K562 (cell line): ENCODE results near the gene HPD. TPM values are rescaled to one million over a fixed set of nuclear protein-coding genes. Genes with fewer than 3 reads are reported as not detected.

Experiments used
- CBX3 ChIP-seq, 2 experiments: IDR thresholded peaks; 1 replicate in 1 of 2; 2 replicates in 1 of 2; pipeline ENCODE4 v1.6.1; 2012; ENCODE audit warnings: inconsistent platforms in 2 of 2, low read length in 2 of 2, borderline replicate concordance in 1 of 2, control low read depth in 1 of 2
- E2F3 ChIP-seq: fragments of 250-450 bp; sonication (Bioruptor Pico); IDR thresholded peaks from 2 replicates; pipeline ENCODE4 v1.4.0; 2020; ENCODE audit warnings: mild to moderate bottlenecking
- HMG20B ChIP-seq: fragments of 250-450 bp; sonication (Bioruptor Pico); IDR thresholded peaks from 2 replicates; pipeline ENCODE4 v1.5.0; 2021; ENCODE audit warnings: mild to moderate bottlenecking
- LARP7 ChIP-seq: fragments of 450-650 bp; IDR thresholded peaks from 2 replicates; pipeline ENCODE4 v1.6.1; 2016
- LEF1 ChIP-seq: fragments of 450-650 bp; IDR thresholded peaks from 2 replicates; pipeline ENCODE4 v1.6.1; 2016; ENCODE audit warnings: mild to moderate bottlenecking
- NR2F6 ChIP-seq: fragments of 450-650 bp; formaldehyde crosslinking; IDR thresholded peaks from 2 replicates; pipeline ENCODE4 v1.4.0; 2020; ENCODE audit warnings: mild to moderate bottlenecking
- NR4A1 ChIP-seq, 2 experiments: fragments of 250-450 bp in 1 of 2; fragments of 450-650 bp in 1 of 2; sonication (Bioruptor Pico) in 1 of 2; IDR thresholded peaks; 2 replicates each; pipeline versions ENCODE4 v1.4.0 to v1.6.1; 2016 to 2020; ENCODE audit warnings: mild to moderate bottlenecking in 2 of 2, missing compliant biosample characterization in 1 of 2, missing genetic modification characterization in 1 of 2, moderate library complexity in 1 of 2
- TCF3 ChIP-seq: sonication (generic); formaldehyde crosslinking; IDR thresholded peaks from 2 replicates; pipeline ENCODE4 v1.4.0; 2020; ENCODE audit warnings: mild to moderate bottlenecking, missing genetic modification reagents
- YY1 ChIP-seq, 3 experiments: IDR thresholded peaks; 2 replicates each; pipeline ENCODE4 v1.6.1; 2011; ENCODE audit warnings: low read length in 2 of 3, mild to moderate bottlenecking in 2 of 3, moderate library complexity in 2 of 3, borderline replicate concordance in 1 of 3, control low read depth in 1 of 3, low read depth in 1 of 3; ENCODE audit not compliant: insufficient read depth in 3 of 3, insufficient replicate concordance in 2 of 3, control insufficient read depth in 1 of 3, insufficient read length in 1 of 3; ENCODE audit errors: extremely low read depth in 1 of 3
- polyA plus RNA-seq, 8 experiments: library from polyadenylated mRNA; depleted of rRNA in 4 of 8; stranded (reverse) in 5 of 8; unstranded in 3 of 8; fragments of >200 nt; fragmentation: Nextera tagmentation in 2 of 8; fragmentation: Illumina TruSeq in 1 of 8; extraction: Ambion mirVana in 2 of 8; extraction: Trizol in 1 of 8; gene quantifications; 2 replicates each; pipeline versions ENCODE4 v1.2.1 to v1.2.3, GENCODE V29; 2011 to 2014; ENCODE audit warnings: inconsistent platforms in 1 of 8, missing spikeins in 1 of 8
- total RNA-seq, 7 experiments: library from RNA; depleted of rRNA in 6 of 7; stranded (reverse); fragments of >200 nt in 6 of 7; fragmentation: Illumina TruSeq in 2 of 7; extraction: Trizol in 2 of 7; gene quantifications; 2 replicates each; pipeline versions ENCODE4 v1.2.1 to v1.2.3, GENCODE V29; 2011 to 2021; ENCODE audit warnings: low replicate concordance in 1 of 7
- TF ChIP-seq, protein P1 (sequence below), 3 experiments: fragments of 200-800 bp in 1 of 3; sonication (Bioruptor generic) in 1 of 3; sonication (generic) in 1 of 3; formaldehyde crosslinking in 1 of 3; IDR thresholded peaks; 2 replicates each; pipeline versions ENCODE4 v1.6.1 to v1.8.0; 2016 to 2022; ENCODE audit warnings: mild to moderate bottlenecking in 2 of 3, missing compliant biosample characterization in 2 of 3, missing genetic modification characterization in 2 of 3, missing genetic modification reagents in 1 of 3
- TF ChIP-seq, protein P2 (sequence below): fragments of 250-450 bp; sonication (Bioruptor Pico); IDR thresholded peaks from 2 replicates; pipeline ENCODE4 v1.5.0; 2021; ENCODE audit warnings: mild to moderate bottlenecking, borderline replicate concordance
- TF ChIP-seq, protein P3 (sequence below), 2 experiments: fragments of 450-650 bp; IDR thresholded peaks; 2 replicates each; pipeline ENCODE4 v1.6.1; 2018; ENCODE audit warnings: mild to moderate bottlenecking in 2 of 2, low read depth in 1 of 2; ENCODE audit not compliant: partially characterized antibody in 2 of 2
- TF ChIP-seq, protein P4 (sequence below): sonication (generic); formaldehyde crosslinking; IDR thresholded peaks from 2 replicates; pipeline ENCODE4 v1.8.0; 2022; ENCODE audit warnings: mild to moderate bottlenecking, low read depth, missing genetic modification reagents
- TF ChIP-seq, protein P5 (sequence below): sonication (generic); formaldehyde crosslinking; IDR thresholded peaks from 2 replicates; pipeline ENCODE4 v1.8.1; 2023; ENCODE audit warnings: mild to moderate bottlenecking, missing genetic modification reagents, moderate library complexity

Gene HPD
- total and polyA plus RNA-seq, 9 of the 15 experiments (the other 6 are each of a cell fraction or from before 2014, with no cell fraction given): 0.06 to 0.29 (median 0.07) TPM; not detected in 4

DNA sequence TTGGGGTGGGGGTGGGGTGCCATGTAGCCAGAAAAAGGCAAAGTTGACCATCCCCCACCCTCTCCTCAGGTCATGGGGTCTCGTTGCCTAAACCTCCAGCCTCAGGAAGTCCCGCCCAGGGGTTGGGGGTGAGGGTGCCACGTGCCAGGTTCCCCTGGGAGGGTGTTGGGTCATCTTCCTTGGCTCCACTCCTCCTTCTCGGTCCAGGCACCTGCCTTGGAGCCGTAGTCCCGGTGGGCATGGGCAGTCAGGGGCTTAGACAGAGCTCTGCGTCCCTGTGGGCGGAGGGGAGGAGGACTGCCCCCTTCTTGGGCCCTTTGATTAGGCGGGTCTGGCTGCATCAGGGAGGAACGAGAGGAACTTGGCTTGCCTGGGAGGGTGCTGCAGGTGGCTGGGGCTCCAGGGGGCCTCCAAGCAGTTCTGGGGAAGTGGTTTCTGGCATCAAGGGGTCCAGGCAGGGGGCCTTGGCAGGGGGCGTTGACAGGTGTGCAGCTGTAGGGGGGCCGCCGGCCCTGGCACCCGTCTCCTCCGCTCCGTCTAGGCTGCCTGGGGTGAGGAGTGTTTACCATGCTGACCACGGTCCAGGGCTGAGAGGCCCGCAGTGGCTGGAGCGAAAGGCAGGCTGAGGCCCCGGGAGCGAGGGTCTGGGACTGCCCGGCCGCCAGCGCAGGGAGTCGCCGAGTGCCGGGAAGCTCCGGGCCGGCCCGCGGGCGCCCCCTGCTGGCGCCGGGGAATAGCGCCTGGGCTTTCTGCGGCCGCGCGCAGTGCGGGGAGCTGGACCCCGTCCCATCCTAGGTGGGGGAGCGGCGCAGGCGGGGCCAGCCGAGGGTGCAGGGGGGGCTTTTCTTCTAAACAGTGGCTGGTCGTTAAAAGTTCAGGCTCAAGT is 47.0 kb downstream of the HPD start (continued):
- TF ChIP-seq, protein P1, sequence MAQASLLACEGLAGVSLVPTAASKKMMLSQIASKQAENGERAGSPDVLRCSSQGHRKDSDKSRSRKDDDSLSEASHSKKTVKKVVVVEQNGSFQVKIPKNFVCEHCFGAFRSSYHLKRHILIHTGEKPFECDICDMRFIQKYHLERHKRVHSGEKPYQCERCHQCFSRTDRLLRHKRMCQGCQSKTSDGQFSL (CRISPR knock-in tag; IDR thresholded peaks at IDR 0.05): peak; percentile 80; the same call in 1 of the 2 replicates
- TF ChIP-seq, protein P1 (tag; IDR thresholded peaks at IDR 0.05): peak in 1 of 2 experiments; percentile 92; a peak in 1 of 4 replicates
- TF ChIP-seq YY1 (IDR thresholded peaks at IDR 0.05; ENCODE audit: borderline replicate concordance in 1 of 3, control insufficient read depth in 1 of 3, extremely low read depth in 1 of 3, insufficient read depth in 3 of 3, insufficient read length in 1 of 3, insufficient replicate concordance in 2 of 3, low read depth in 1 of 3, low read length in 2 of 3) (peak in 2 of 3 experiments; percentile 13 to 29), CBX3 (IDR thresholded peaks at IDR 0.05; ENCODE audit: borderline replicate concordance in 1 of 2, low read length in 2 of 2) (no peak), LARP7 (no peak), E2F3 (CRISPR knock-in tag) (no peak), NR4A1 (CRISPR knock-in tag; IDR thresholded peaks at IDR 0.05) (no peak), NR4A1 (tag; IDR thresholded peaks at IDR 0.05) (no peak), TCF3 (CRISPR knock-in tag) (no peak; the same call in 1 of the 2 replicates), LEF1 (no peak), HMG20B (no peak), NR2F6 (CRISPR knock-in tag) (no peak)
- TF ChIP-seq, protein P2, sequence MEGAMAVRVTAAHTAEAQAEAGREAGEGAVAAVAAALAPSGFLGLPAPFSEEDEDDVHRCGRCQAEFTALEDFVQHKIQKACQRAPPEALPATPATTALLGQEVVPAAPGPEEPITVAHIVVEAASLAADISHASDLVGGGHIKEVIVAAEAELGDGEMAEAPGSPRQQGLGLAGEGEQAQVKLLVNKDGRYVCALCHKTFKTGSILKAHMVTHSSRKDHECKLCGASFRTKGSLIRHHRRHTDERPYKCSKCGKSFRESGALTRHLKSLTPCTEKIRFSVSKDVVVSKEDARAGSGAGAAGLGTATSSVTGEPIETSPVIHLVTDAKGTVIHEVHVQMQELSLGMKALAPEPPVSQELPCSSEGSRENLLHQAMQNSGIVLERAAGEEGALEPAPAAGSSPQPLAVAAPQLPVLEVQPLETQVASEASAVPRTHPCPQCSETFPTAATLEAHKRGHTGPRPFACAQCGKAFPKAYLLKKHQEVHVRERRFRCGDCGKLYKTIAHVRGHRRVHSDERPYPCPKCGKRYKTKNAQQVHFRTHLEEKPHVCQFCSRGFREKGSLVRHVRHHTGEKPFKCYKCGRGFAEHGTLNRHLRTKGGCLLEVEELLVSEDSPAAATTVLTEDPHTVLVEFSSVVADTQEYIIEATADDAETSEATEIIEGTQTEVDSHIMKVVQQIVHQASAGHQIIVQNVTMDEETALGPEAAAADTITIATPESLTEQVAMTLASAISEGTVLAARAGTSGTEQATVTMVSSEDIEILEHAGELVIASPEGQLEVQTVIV (CRISPR knock-in tag): no peak
- TF ChIP-seq, protein P3, sequence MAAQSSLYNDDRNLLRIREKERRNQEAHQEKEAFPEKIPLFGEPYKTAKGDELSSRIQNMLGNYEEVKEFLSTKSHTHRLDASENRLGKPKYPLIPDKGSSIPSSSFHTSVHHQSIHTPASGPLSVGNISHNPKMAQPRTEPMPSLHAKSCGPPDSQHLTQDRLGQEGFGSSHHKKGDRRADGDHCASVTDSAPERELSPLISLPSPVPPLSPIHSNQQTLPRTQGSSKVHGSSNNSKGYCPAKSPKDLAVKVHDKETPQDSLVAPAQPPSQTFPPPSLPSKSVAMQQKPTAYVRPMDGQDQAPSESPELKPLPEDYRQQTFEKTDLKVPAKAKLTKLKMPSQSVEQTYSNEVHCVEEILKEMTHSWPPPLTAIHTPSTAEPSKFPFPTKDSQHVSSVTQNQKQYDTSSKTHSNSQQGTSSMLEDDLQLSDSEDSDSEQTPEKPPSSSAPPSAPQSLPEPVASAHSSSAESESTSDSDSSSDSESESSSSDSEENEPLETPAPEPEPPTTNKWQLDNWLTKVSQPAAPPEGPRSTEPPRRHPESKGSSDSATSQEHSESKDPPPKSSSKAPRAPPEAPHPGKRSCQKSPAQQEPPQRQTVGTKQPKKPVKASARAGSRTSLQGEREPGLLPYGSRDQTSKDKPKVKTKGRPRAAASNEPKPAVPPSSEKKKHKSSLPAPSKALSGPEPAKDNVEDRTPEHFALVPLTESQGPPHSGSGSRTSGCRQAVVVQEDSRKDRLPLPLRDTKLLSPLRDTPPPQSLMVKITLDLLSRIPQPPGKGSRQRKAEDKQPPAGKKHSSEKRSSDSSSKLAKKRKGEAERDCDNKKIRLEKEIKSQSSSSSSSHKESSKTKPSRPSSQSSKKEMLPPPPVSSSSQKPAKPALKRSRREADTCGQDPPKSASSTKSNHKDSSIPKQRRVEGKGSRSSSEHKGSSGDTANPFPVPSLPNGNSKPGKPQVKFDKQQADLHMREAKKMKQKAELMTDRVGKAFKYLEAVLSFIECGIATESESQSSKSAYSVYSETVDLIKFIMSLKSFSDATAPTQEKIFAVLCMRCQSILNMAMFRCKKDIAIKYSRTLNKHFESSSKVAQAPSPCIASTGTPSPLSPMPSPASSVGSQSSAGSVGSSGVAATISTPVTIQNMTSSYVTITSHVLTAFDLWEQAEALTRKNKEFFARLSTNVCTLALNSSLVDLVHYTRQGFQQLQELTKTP (IDR thresholded peaks at IDR 0.05; ENCODE audit: low read depth in 1 of 2, partially characterized antibody in 2 of 2): no peak
- TF ChIP-seq, protein P4, sequence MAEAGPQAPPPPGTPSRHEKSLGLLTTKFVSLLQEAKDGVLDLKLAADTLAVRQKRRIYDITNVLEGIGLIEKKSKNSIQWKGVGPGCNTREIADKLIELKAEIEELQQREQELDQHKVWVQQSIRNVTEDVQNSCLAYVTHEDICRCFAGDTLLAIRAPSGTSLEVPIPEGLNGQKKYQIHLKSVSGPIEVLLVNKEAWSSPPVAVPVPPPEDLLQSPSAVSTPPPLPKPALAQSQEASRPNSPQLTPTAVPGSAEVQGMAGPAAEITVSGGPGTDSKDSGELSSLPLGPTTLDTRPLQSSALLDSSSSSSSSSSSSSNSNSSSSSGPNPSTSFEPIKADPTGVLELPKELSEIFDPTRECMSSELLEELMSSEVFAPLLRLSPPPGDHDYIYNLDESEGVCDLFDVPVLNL (CRISPR knock-in tag): no peak
- TF ChIP-seq, protein P5, sequence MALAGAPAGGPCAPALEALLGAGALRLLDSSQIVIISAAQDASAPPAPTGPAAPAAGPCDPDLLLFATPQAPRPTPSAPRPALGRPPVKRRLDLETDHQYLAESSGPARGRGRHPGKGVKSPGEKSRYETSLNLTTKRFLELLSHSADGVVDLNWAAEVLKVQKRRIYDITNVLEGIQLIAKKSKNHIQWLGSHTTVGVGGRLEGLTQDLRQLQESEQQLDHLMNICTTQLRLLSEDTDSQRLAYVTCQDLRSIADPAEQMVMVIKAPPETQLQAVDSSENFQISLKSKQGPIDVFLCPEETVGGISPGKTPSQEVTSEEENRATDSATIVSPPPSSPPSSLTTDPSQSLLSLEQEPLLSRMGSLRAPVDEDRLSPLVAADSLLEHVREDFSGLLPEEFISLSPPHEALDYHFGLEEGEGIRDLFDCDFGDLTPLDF (CRISPR knock-in tag): 0 out of 2 replicates have a peak, but pooled peaks have one; percentile 41
